ENCODE results near the gene FBLN2. TPM values are rescaled to one million over a fixed set of nuclear protein-coding genes. Genes with fewer than 3 reads are reported as not detected.

FBLN2 gene
- total RNA-seq, 4 donors from 2014 or later = 6.3 to 122 (median 25.7) TPM

DNA sequence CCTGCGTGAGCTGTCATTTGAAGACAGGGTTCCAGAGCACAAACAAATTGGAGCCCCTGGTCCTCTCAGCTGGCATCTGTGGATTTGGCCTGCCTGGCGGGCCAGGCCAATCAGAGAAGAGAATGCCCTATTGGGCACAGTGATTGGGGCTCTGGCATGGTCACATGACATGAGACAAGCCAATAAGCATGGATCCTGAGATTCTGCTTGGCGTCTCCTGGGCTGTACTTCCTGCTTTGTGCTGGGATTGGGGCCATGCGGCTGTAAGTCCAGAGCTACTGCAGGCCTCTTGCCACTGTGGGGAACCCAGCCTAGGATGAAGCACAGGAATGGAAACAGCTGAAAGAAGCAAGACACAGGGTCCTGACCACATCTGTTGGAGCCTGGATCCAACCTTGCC lies 121.4 kb downstream of the FBLN2 start:
- Histone ChIP-seq H3K27me3 (peaks cover 0 to 96% (median 0%) of the 10 kb centered on the region in 4 donors), H3K9me3 (no peaks in the 10 kb centered on the region)
- intact Hi-C loops (cut with DNase I) = no loop called here

DNA sequence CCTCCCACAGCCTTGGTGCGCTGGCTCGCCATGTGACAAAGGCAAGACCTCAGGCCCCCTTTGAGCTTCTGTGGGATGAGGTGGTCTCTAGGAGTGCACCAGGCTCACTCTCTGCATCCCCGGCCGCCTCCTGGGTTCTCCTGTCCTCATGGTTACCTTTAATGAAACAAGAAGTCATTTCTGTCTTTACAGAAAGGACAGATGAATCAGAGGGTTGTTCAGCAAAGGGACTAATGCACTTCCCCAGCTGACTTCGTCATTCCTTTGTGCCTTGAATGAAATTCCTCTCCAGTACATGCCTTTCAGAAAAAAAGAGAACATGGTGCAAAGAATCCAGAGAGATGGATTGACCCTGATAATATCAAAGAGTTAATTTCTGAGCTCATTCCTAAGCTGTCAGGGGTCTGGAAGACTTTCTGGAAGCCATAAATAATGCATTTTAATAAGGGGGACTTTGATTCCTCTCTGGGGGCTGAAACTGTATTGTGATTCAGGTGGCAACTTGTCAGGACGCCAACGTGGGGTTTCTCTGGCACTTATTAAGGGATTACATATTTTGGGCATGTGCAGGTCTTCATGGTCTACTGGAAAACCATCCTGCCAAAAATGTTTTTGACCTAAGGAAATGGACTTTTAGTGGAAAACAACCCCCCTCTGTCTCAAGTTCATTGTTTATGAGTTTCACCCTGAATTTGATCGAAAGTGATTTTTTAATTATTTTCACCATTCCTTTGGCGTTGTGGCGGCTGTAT lies 122.7 kb downstream of the FBLN2 start:
- intact Hi-C loops (cut with DNase I) = no loop called here
- no peak for TF ChIP-seq POLR2A (IDR thresholded peaks at IDR 0.05)
- TF ChIP-seq, protein P1, sequence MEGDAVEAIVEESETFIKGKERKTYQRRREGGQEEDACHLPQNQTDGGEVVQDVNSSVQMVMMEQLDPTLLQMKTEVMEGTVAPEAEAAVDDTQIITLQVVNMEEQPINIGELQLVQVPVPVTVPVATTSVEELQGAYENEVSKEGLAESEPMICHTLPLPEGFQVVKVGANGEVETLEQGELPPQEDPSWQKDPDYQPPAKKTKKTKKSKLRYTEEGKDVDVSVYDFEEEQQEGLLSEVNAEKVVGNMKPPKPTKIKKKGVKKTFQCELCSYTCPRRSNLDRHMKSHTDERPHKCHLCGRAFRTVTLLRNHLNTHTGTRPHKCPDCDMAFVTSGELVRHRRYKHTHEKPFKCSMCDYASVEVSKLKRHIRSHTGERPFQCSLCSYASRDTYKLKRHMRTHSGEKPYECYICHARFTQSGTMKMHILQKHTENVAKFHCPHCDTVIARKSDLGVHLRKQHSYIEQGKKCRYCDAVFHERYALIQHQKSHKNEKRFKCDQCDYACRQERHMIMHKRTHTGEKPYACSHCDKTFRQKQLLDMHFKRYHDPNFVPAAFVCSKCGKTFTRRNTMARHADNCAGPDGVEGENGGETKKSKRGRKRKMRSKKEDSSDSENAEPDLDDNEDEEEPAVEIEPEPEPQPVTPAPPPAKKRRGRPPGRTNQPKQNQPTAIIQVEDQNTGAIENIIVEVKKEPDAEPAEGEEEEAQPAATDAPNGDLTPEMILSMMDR (IDR thresholded peaks at IDR 0.05) = no peak
- no peak for DNase-seq
- no peak overlapping the region for H3K27ac ChIP-seq
- H3K36me3 ChIP-seq = no peaks in the 10 kb centered on the region
- 58 to 61% methylated on average over 9 to 10 of the region's 10 CpGs for WGBS, 2 donors
- no peaks in the 10 kb centered on the region for H3K4me1 ChIP-seq
- no peak overlapping the region for H3K4me3 ChIP-seq
- no peaks in the 10 kb centered on the region for H3K9me3 ChIP-seq
- peaks cover 0 to 96% (median 0%) of the 10 kb centered on the region in 4 donors for H3K27me3 ChIP-seq

More for the DNA sequence above, 121.4 kb downstream of the FBLN2 start:
- DNase-seq = no peak
- TF ChIP-seq, protein P1 (IDR thresholded peaks at IDR 0.05) = no peak
- TF ChIP-seq POLR2A (IDR thresholded peaks at IDR 0.05) = no peak
- H3K36me3 ChIP-seq = no peaks in the 10 kb centered on the region
- H3K4me1 ChIP-seq = no peaks in the 10 kb centered on the region
- no peak overlapping the region for H3K4me3 ChIP-seq
- WGBS, 2 donors = 70 to 80% methylated on average over 1 to 2 of the region's 4 CpGs
- H3K27ac ChIP-seq = no peak overlapping the region

DNA sequence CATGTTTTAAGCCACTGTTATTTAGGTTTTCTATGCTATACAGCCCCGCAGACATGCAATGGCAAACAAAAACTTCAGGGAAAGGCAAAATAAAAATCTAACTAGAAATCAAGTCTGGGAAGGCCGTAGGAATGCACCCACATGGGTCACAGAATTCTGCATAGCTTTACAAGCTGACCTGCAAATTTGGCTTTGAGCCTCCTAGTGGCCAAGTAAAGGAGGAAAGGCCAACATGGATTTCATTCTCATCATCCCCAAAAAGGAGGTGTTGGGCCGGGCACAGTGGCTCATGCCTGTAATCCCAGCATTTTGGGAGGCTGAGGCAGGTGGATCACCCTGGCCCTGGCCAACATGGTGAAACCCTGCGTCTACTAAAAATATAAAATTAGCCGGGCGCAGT lies 124.3 kb downstream of the FBLN2 start:
- H3K27ac ChIP-seq = no peak overlapping the region
- no peak for TF ChIP-seq POLR2A (IDR thresholded peaks at IDR 0.05)
- TF ChIP-seq, protein P1 (IDR thresholded peaks at IDR 0.05) = peak in 1 of 6 experiments; percentile 33
- no peaks in the 10 kb centered on the region for H3K4me1 ChIP-seq
- intact Hi-C loops (cut with DNase I) = no loop called here
- H3K36me3 ChIP-seq = no peaks in the 10 kb centered on the region
- H3K4me3 ChIP-seq = no peak overlapping the region
- no peaks in the 10 kb centered on the region for H3K9me3 ChIP-seq
- H3K27me3 ChIP-seq = peaks cover 0 to 91% (median 0%) of the 10 kb centered on the region in 4 donors
- DNase-seq = no peak
- whole genome bisulfite sequencing, 2 donors = 65 to 83% methylated on average over 4 to 6 of the region's 6 CpGs

DNA sequence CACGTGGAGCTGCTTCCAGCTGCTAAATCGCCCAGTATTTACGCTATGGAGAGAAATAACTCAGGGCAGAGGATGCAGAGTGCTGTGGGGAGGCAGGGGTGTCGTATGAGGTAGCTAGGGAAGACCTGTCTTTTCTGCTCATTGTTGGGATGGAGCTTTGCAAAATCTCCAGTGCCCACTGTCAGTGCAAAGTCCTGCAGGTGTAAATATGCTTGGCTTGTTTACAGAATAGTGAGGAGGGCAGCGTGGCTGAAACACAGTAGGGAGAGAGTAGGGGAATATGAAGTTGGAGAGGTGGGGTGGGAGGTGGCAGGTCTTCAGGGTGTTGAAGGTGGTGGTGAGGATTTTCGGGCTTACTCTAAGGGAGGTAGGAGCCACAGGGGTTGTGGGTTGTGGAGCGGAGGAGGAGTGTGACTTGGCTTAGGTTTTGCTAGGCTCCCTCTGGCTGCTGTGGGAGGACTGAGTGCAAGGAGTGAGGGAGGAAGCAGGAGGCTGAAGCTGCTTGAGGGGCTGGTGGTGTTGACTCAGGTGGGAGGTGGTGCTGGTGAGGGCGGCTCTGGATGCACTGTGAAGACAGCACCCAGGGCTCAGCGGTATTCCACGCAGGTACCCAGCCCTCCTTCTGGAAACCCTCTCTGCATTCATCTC lies 125.7 kb downstream of the FBLN2 start:
- no peaks in the 10 kb centered on the region for H3K9me3 ChIP-seq
- intact Hi-C loops (cut with DNase I) = no loop called here
- WGBS, 2 donors = 50 to 52% methylated on average over 9 to 10 of the region's 10 CpGs

More for the DNA sequence above, 125.7 kb downstream of the FBLN2 start:
- Histone ChIP-seq H3K4me3 (no peak overlapping the region), H3K27ac (no peak overlapping the region), H3K27me3 (peaks cover 0 to 86% (median 0%) of the 10 kb centered on the region in 4 donors), H3K36me3 (no peaks in the 10 kb centered on the region), H3K4me1 (no peaks in the 10 kb centered on the region)
- DNase-seq = no peak
- no peak for TF ChIP-seq POLR2A (IDR thresholded peaks at IDR 0.05)
- TF ChIP-seq, protein P1 (IDR thresholded peaks at IDR 0.05) = no peak
